ENCODE measurements around the gene EEFSEC.

GRCh38 chr3:128267541-128267940 lies 114.3 kb downstream of the EEFSEC start:
- TF ChIP-seq POLR2A (IDR thresholded peaks at IDR 0.05) (no peak), CTCF (IDR thresholded peaks at IDR 0.05) (no peak)

Measured in breast epithelium (tissue), 3 donors.